GM19035 (cell line): ENCODE data around the gene RANBP17.

ENCODE experiments used
- ATAC-seq: cut with Tn5 transposase; IDR thresholded peaks from one replicate; pipeline ENCODE4 v1.9.1; 2021; ENCODE audit not compliant: unreplicated experiment

The RANBP17 gene

GRCh38 chr5:171312129-171312974 lies 450.5 kb downstream of the RANBP17 start:
- ATAC-seq = no peak

GRCh38 chr5:171313481-171314206 lies 451.8 kb downstream of the RANBP17 start:
- ATAC-seq = no peak

GRCh38 chr5:171314728-171315385 lies 453.0 kb downstream of the RANBP17 start:
- no peak for ATAC-seq

GRCh38 chr5:171315386-171315891 lies 453.6 kb downstream of the RANBP17 start:
- ATAC-seq = no peak

- ATAC-seq = no peak
Observed at GRCh38 chr5:171315925-171316257, 454.1 kb downstream of the RANBP17 start.

GRCh38 chr5:171316258-171317121 lies 454.7 kb downstream of the RANBP17 start:
- ATAC-seq = no peak

GRCh38 chr5:171317230-171317629 lies 455.4 kb downstream of the RANBP17 start:
- no peak for ATAC-seq

- no peak for ATAC-seq
Observed at GRCh38 chr5:171318026-171318425, 456.2 kb downstream of the RANBP17 start.

- no peak for ATAC-seq
Observed at GRCh38 chr5:171321447-171321846, 459.6 kb downstream of the RANBP17 start.

- no peak for ATAC-seq
Observed at GRCh38 chr5:171322527-171322926, 460.7 kb downstream of the RANBP17 start.

GRCh38 chr5:171323007-171323406 lies 461.2 kb downstream of the RANBP17 start:
- ATAC-seq = no peak

GRCh38 chr5:171323806-171324632 lies 462.2 kb downstream of the RANBP17 start:
- no peak for ATAC-seq

GRCh38 chr5:171330021-171330420 lies 468.2 kb downstream of the RANBP17 start:
- no peak for ATAC-seq

- ATAC-seq = no peak
Observed at GRCh38 chr5:171335616-171336015, 473.8 kb downstream of the RANBP17 start.

- ATAC-seq = no peak
Observed at GRCh38 chr5:171336521-171337209, 474.8 kb downstream of the RANBP17 start.

GRCh38 chr5:171337210-171337569 lies 475.4 kb downstream of the RANBP17 start:
- no peak for ATAC-seq

GRCh38 chr5:171340042-171340441 lies 478.2 kb downstream of the RANBP17 start:
- no peak for ATAC-seq

- ATAC-seq = no peak
Observed at GRCh38 chr5:171340491-171340890, 478.7 kb downstream of the RANBP17 start.

GRCh38 chr5:171342362-171343111 lies 480.7 kb downstream of the RANBP17 start:
- ATAC-seq = peak; percentile 59
